Measurements from ENCODE around the gene CHRNA9. TPM values are rescaled to one million over a fixed set of nuclear protein-coding genes. Genes with fewer than 3 reads are reported as not detected.

CHRNA9 gene
- total and polyA plus RNA-seq, 2 experiments from 2014 or later, result 0.58 to 5.7 TPM

- TF ChIP-seq EZH2phosphoT487 (IDR thresholded peaks at IDR 0.05; ENCODE audit: unreplicated experiment), result no peak
- TF ChIP-seq ZNF114 (CRISPR knock-in tag; IDR thresholded peaks at IDR 0.05), result no peak
- TF ChIP-seq, protein P1, sequence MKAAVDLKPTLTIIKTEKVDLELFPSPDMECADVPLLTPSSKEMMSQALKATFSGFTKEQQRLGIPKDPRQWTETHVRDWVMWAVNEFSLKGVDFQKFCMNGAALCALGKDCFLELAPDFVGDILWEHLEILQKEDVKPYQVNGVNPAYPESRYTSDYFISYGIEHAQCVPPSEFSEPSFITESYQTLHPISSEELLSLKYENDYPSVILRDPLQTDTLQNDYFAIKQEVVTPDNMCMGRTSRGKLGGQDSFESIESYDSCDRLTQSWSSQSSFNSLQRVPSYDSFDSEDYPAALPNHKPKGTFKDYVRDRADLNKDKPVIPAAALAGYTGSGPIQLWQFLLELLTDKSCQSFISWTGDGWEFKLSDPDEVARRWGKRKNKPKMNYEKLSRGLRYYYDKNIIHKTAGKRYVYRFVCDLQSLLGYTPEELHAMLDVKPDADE (IDR thresholded peaks at IDR 0.05), result no peak
- TF ChIP-seq JUNB (IDR thresholded peaks at IDR 0.05; ENCODE audit: unreplicated experiment), result no peak
Measured at GRCh38 chr4:40288566-40288965, 46.6 kb upstream of the CHRNA9 start (continued).

- Mint-ChIP-seq H3K27ac (0 out of 2 replicates have a peak overlapping the region, but pooled peaks have one; percentile 3), H3K9me3 (peaks cover 4% of the 10 kb centered on the region; the same call in 2 of the 3 replicates), H3K4me3 (no peak overlapping the region), H3K36me3 (ENCODE audit: low read depth) (peaks cover 4% of the 10 kb centered on the region), H3K4me1 (peaks cover 15% of the 10 kb centered on the region), H3K27me3 (ENCODE audit: insufficient read depth, low read depth, poor library complexity) (peaks cover 10% of the 10 kb centered on the region)
- Histone ChIP-seq H3K27me3 (ENCODE audit: insufficient read depth) (no peaks in the 10 kb centered on the region), H3K4me3 (no peak overlapping the region), H2AFZ (peak overlapping the region; percentile 90; the same call in 1 of the 2 replicates), H3K36me3 (ENCODE audit: insufficient read depth) (no peaks in the 10 kb centered on the region), H3K4me1 (ENCODE audit: insufficient read depth) (no peaks in the 10 kb centered on the region; the same call in 1 of the 2 replicates), H3F3A (replicated peaks; ENCODE audit: low read depth) (no peaks in the 10 kb centered on the region), H3K27ac (ENCODE audit: low read depth) (no peak overlapping the region), H3K9me2 (ENCODE audit: insufficient read depth) (peaks cover 20% of the 10 kb centered on the region; the same call in 1 of the 2 replicates), H3K79me2 (replicated peaks; ENCODE audit: insufficient read depth) (no peaks in the 10 kb centered on the region), H4K20me1 (replicated peaks; ENCODE audit: insufficient read depth) (no peaks in the 10 kb centered on the region), H3K4me2 (no peak overlapping the region; the same call in 1 of the 2 replicates)
- no peak for DNase-seq (ENCODE audit: low spot score)
- no peak for ATAC-seq
- no peak for TF ChIP-seq POLR2AphosphoS5 (IDR thresholded peaks at IDR 0.05; ENCODE audit: low read depth)
- TF ChIP-seq ZNF462 (CRISPR knock-in tag; IDR thresholded peaks at IDR 0.05), result no peak
- no peak for TF ChIP-seq EZH2 (IDR thresholded peaks at IDR 0.05; ENCODE audit: low read depth, unreplicated experiment)
- TF ChIP-seq EZH2phosphoT487 (IDR thresholded peaks at IDR 0.05; ENCODE audit: unreplicated experiment), result no peak
- no peak for TF ChIP-seq STAT1 (IDR thresholded peaks at IDR 0.05; ENCODE audit: unreplicated experiment)
- TF ChIP-seq ZNF331 (CRISPR knock-in tag; IDR thresholded peaks at IDR 0.05; ENCODE audit: low read depth), result no peak
- TF ChIP-seq, protein P1 (IDR thresholded peaks at IDR 0.05), result no peak
- no peak for TF ChIP-seq NANOG (IDR thresholded peaks at IDR 0.05; ENCODE audit: borderline replicate concordance)
- no peak for TF ChIP-seq JUNB (IDR thresholded peaks at IDR 0.05; ENCODE audit: unreplicated experiment)
- TF ChIP-seq CTCF (conservative IDR thresholded peaks at IDR 0.05; ENCODE audit: low read depth in 2 of 2), result no peak
- TF ChIP-seq ZNF114 (CRISPR knock-in tag; IDR thresholded peaks at IDR 0.05), result no peak
Measured at GRCh38 chr4:40289366-40290188, 45.6 kb upstream of the CHRNA9 start.
